H9 (cell line): ENCODE results near the gene SERTAD2. TPM values are rescaled to one million over a fixed set of nuclear protein-coding genes. Genes with fewer than 3 reads are reported as not detected.

ENCODE experiments used
- DNase-seq: peaks from one replicate; pipeline ENCODE4 v3.0.0-alpha.2; 2017
- H2AFZ ChIP-seq: one replicate; pipeline ENCODE4 v1.6.1; 2013; ENCODE audit warnings: mild to moderate bottlenecking, low read length, control low read depth, moderate library complexity
- H2AK5ac ChIP-seq: 2 replicates; pipeline ENCODE4 v1.6.1; 2013; ENCODE audit warnings: low read length, control low read depth, mixed read lengths; ENCODE audit not compliant: insufficient read length
- H2BK120ac ChIP-seq: one replicate; pipeline ENCODE4 v1.6.1; 2013; ENCODE audit warnings: low read depth, mild to moderate bottlenecking, low read length, control low read depth, inconsistent platforms; ENCODE audit not compliant: poor library complexity, severe bottlenecking
- H2BK12ac ChIP-seq: 2 replicates; pipeline ENCODE4 v1.6.1; 2013; ENCODE audit warnings: low read length, control low read depth, mixed read lengths, low read depth; ENCODE audit not compliant: insufficient read length
- H2BK15ac ChIP-seq: 2 replicates; pipeline ENCODE4 v1.6.1; 2013; ENCODE audit warnings: low read depth, low read length, control low read depth
- H2BK20ac ChIP-seq: one replicate; pipeline ENCODE4 v1.6.1; 2013; ENCODE audit warnings: low read depth, mild to moderate bottlenecking, low read length, control low read depth, inconsistent platforms; ENCODE audit not compliant: poor library complexity, severe bottlenecking
- H2BK5ac ChIP-seq: 2 replicates; pipeline ENCODE4 v1.6.1; 2013; ENCODE audit warnings: low read length, control low read depth, mixed read lengths; ENCODE audit not compliant: insufficient read length
- H3K14ac ChIP-seq: 2 replicates; pipeline ENCODE4 v1.6.1; 2013; ENCODE audit warnings: low read length, control low read depth; ENCODE audit not compliant: insufficient read depth
- H3K18ac ChIP-seq: 2 replicates; pipeline ENCODE4 v1.6.1; 2013; ENCODE audit warnings: low read depth, mild to moderate bottlenecking, mixed read lengths, low read length, control low read depth; ENCODE audit not compliant: insufficient read length
- H3K23ac ChIP-seq: 2 replicates; pipeline ENCODE4 v1.6.1; 2013; ENCODE audit warnings: low read length, control low read depth, mixed read lengths, low read depth; ENCODE audit not compliant: insufficient read length
- H3K23me2 ChIP-seq: 2 replicates; pipeline ENCODE4 v1.6.1; 2013; ENCODE audit warnings: low read depth, mild to moderate bottlenecking, mixed read lengths, low read length, control low read depth; ENCODE audit not compliant: insufficient read length, poor library complexity, severe bottlenecking
- H3K27ac ChIP-seq: 2 replicates; pipeline ENCODE4 v1.5.1; 2013; ENCODE audit warnings: low read length, control low read depth, mixed read lengths, low read depth; ENCODE audit not compliant: insufficient read length
- H3K27me3 ChIP-seq: 2 replicates; pipeline ENCODE4 v1.6.1; 2013; ENCODE audit warnings: low read length, control low read depth, inconsistent platforms; ENCODE audit not compliant: insufficient read depth
- H3K4ac ChIP-seq: 2 replicates; pipeline ENCODE4 v1.6.1; 2013; ENCODE audit warnings: low read depth, mild to moderate bottlenecking, control low read depth, inconsistent platforms, low read length, moderate library complexity
- H3K4me1 ChIP-seq: 2 replicates; pipeline ENCODE4 v1.6.1; 2013; ENCODE audit warnings: low read length, control low read depth, inconsistent platforms; ENCODE audit not compliant: insufficient read depth
- H3K4me2 ChIP-seq: 2 replicates; pipeline ENCODE4 v1.6.1; 2013; ENCODE audit warnings: low read length, control low read depth, mixed read lengths; ENCODE audit not compliant: insufficient read length, insufficient read depth
- H3K56ac ChIP-seq: 2 replicates; pipeline ENCODE4 v1.6.1; 2013; ENCODE audit warnings: low read depth, mild to moderate bottlenecking, mixed read lengths, low read length, control low read depth; ENCODE audit not compliant: insufficient read length
- H3K79me1 ChIP-seq: 2 replicates; pipeline ENCODE4 v1.6.1; 2013; ENCODE audit warnings: low read depth, mild to moderate bottlenecking, moderate library complexity, low read length, control low read depth, inconsistent platforms; ENCODE audit not compliant: insufficient read depth, poor library complexity, severe bottlenecking
- H3K79me2 ChIP-seq: 2 replicates; pipeline ENCODE4 v1.6.1; 2013; ENCODE audit warnings: low read length, control low read depth, inconsistent platforms; ENCODE audit not compliant: insufficient read depth
- H3K9ac ChIP-seq: 2 replicates; pipeline ENCODE4 v1.6.1; 2013; ENCODE audit warnings: low read length, control low read depth, mixed read lengths; ENCODE audit not compliant: insufficient read length; ENCODE audit errors: extremely low read depth
- H3K9me3 ChIP-seq: one replicate; pipeline ENCODE4 v1.6.1; 2013; ENCODE audit warnings: low read depth, low read length, inconsistent platforms; ENCODE audit not compliant: control insufficient read depth
- H3T11ph ChIP-seq: one replicate; pipeline ENCODE4 v1.6.1; 2013; ENCODE audit warnings: mild to moderate bottlenecking, low read length, control low read depth, inconsistent platforms
- H4K20me1 ChIP-seq: one replicate; pipeline ENCODE4 v1.6.1; 2013; ENCODE audit not compliant: control insufficient read depth, insufficient read length, insufficient read depth
- H4K5ac ChIP-seq: 2 replicates; pipeline ENCODE4 v1.6.1; 2013; ENCODE audit warnings: low read depth, mild to moderate bottlenecking, mixed read lengths, low read length, control low read depth; ENCODE audit not compliant: insufficient read length
- H4K8ac ChIP-seq: replicated peaks from 2 replicates; pipeline ENCODE4 v1.6.1; 2013; ENCODE audit warnings: low read length, control low read depth, mixed read lengths, low read depth; ENCODE audit not compliant: insufficient read length
- H4K91ac ChIP-seq: 2 replicates; pipeline ENCODE4 v1.6.1; 2013; ENCODE audit warnings: low read depth, mild to moderate bottlenecking, moderate library complexity, mixed read lengths, low read length, control low read depth; ENCODE audit not compliant: insufficient read length
- H3K27ac Mint-ChIP-seq, 3 experiments: 2 replicates in 2 of 3; 3 replicates in 1 of 3; pipeline ENCODE4 v1.8.0; 2020 to 2021; ENCODE audit warnings: mixed read lengths in 3 of 3, mild to moderate bottlenecking in 1 of 3, moderate library complexity in 1 of 3
- H3K27me3 Mint-ChIP-seq: 2 replicates; pipeline ENCODE4 v1.8.0; 2021; ENCODE audit warnings: low read depth, mild to moderate bottlenecking, moderate library complexity, mixed read lengths
- H3K36me3 Mint-ChIP-seq, 3 experiments: 2 replicates in 2 of 3; 3 replicates in 1 of 3; pipeline ENCODE4 v1.8.0; 2020 to 2021; ENCODE audit warnings: low read depth in 3 of 3, mixed read lengths in 3 of 3; ENCODE audit not compliant: insufficient read depth in 1 of 3
- H3K4me1 Mint-ChIP-seq, 2 experiments: 2 replicates each; pipeline ENCODE4 v1.8.0; 2020; ENCODE audit warnings: mixed read lengths in 2 of 2
- H3K4me3 Mint-ChIP-seq, 2 experiments: 2 replicates in 1 of 2; 3 replicates in 1 of 2; pipeline ENCODE4 v1.8.0; 2020 to 2021; ENCODE audit warnings: mild to moderate bottlenecking in 2 of 2, mixed read lengths in 2 of 2, moderate library complexity in 1 of 2
- H3K9me3 Mint-ChIP-seq, 2 experiments: 2 replicates in 1 of 2; 3 replicates in 1 of 2; pipeline ENCODE4 v1.8.0; 2020; ENCODE audit warnings: mild to moderate bottlenecking in 2 of 2, mixed read lengths in 2 of 2, moderate library complexity in 1 of 2
- CTCF ChIP-seq: fragments of 200-600 bp; sonication (generic); conservative IDR thresholded peaks from 3 replicates; pipeline ENCODE4 v1.8.0; 2021; ENCODE audit warnings: antibody characterized with exemption, mild to moderate bottlenecking
- WGBS: extraction: QIAGEN DNeasy Blood & Tissue Kit; methylation state at CpG from one replicate; pipeline ENCODE4 v1.1.7; 2013; ENCODE audit warnings: missing lambda C conversion rate, low lambda C conversion rate, mixed read lengths; ENCODE audit not compliant: insufficient read length; ENCODE audit errors: extremely low coverage; 5-methylcytosine and 5-hydroxymethylcytosine counted together
- total RNA-seq: library from RNA; stranded (reverse); gene quantifications from 2 replicates; pipeline ENCODE4 v1.2.1, GENCODE V29; 2021

The SERTAD2 gene
- total RNA-seq, 1 experiment from 2014 or later, result 3.5 TPM

- Histone ChIP-seq H3K79me1 (no peaks in the 10 kb centered on the region), H3T11ph (no peak overlapping the region), H3K27ac (no peak overlapping the region), H3K4ac (no peak overlapping the region), H2BK120ac (no peak overlapping the region), H3K79me2 (no peaks in the 10 kb centered on the region), H2AK5ac (no peak overlapping the region), H3K4me1 (peaks cover 2% of the 10 kb centered on the region; the same call in 1 of the 2 replicates), H2BK15ac (no peak overlapping the region), H3K9ac (no peak overlapping the region), H4K5ac (no peak overlapping the region), H2BK5ac (no peak overlapping the region), H4K8ac (no peak overlapping the region), H3K27me3 (no peaks in the 10 kb centered on the region), H3K18ac (no peak overlapping the region), H3K14ac (no peak overlapping the region; the same call in 1 of the 2 replicates), H4K91ac (no peak overlapping the region), H3K23me2 (no peaks in the 10 kb centered on the region), H3K4me2 (no peak overlapping the region), H3K56ac (no peak overlapping the region), H2AFZ (no peak overlapping the region), H3K9me3 (no peaks in the 10 kb centered on the region), H4K20me1 (no peaks in the 10 kb centered on the region), H2BK12ac (no peak overlapping the region), H3K23ac (no peak overlapping the region), H2BK20ac (no peak overlapping the region)
- no peaks in the 10 kb centered on the region for H3K9me3 Mint-ChIP-seq
- peaks cover 4% of the 10 kb centered on the region for H3K27me3 Mint-ChIP-seq
- no peak overlapping the region for H3K4me3 Mint-ChIP-seq
- H3K36me3 Mint-ChIP-seq, result no peaks in the 10 kb centered on the region
- no CpG with 5 or more reads among the region's 6 CpGs for WGBS
- H3K27ac Mint-ChIP-seq, result no peak overlapping the region
- DNase-seq, result no peak
- no peak for TF ChIP-seq CTCF
- peaks cover 34 to 53% of the 10 kb centered on the region in 2 experiments for H3K4me1 Mint-ChIP-seq
Measured at GRCh38 chr2:64624862-64625261, 28.9 kb downstream of the SERTAD2 start.
